Measurements from ENCODE around the gene CCDC73.

DNA sequence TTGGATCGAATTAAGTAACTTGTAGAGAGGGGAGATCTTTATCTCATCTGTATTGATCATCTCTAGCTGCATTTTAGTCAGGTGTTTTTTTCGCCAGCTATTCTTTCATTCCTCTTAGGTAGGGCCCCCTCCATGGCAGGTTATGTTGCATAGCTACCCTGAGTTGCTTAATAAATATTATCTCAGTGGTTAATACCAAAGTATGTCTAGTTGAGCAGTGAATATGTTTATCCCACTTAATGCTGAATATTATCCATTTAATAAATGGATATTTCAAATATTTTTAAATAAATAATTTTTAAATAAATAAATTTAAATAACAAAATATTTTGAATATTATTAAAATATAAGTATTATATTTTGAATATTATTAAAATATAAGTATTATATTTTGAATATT is 44.8 kb upstream of the CCDC73 start:
- TF ChIP-seq FOXA1 (IDR thresholded peaks at IDR 0.05) (no peak), SUZ12 (IDR thresholded peaks at IDR 0.05) (no peak), NFRKB (IDR thresholded peaks at IDR 0.05) (no peak), FOXM1 (IDR thresholded peaks at IDR 0.05; ENCODE audit: borderline replicate concordance) (no peak), FOXK2 (IDR thresholded peaks at IDR 0.05) (no peak), SP1 (IDR thresholded peaks at IDR 0.05) (no peak), L3MBTL2 (conservative IDR thresholded peaks at IDR 0.05) (no peak)
